Amygdala (tissue), 56 donors: ENCODE data around the gene ELMO1.
"Not testable (repeated sequence)": the region's sequence is repeated elsewhere in the genome, so short reads cannot be mapped to it uniquely, and the experiment has no call there.

Source experiments
- DNase-seq, 56 donors: peaks; one replicate each; lab custom pipeline; 2025; lab: John Stamatoyannopoulos, UW

ELMO1 gene

GRCh38 chr7:37009125-37009675, 439.5 kb downstream of the ELMO1 start:
- no peak for DNase-seq

GRCh38 chr7:37007691-37008090, 441.0 kb downstream of the ELMO1 start:
- no peak for DNase-seq

- peak in 5 of 56 donors; percentile 11 to 36 (median 17) for DNase-seq
Observed at GRCh38 chr7:37007268-37007667, 441.4 kb downstream of the ELMO1 start.

GRCh38 chr7:37006764-37007163, 441.9 kb downstream of the ELMO1 start:
- no peak for DNase-seq

- no peak for DNase-seq
Observed at GRCh38 chr7:37000511-37000910, 448.2 kb downstream of the ELMO1 start.

GRCh38 chr7:36999626-37000485, 448.8 kb downstream of the ELMO1 start:
- no peak for DNase-seq

- no peak for DNase-seq
Observed at GRCh38 chr7:36995776-36996175, 452.9 kb downstream of the ELMO1 start.

GRCh38 chr7:36994456-36995112, 454.1 kb downstream of the ELMO1 start:
- no peak for DNase-seq

GRCh38 chr7:36986948-36987724, 461.5 kb downstream of the ELMO1 start:
- DNase-seq: peak in 50 of 56 donors; percentile 4 to 81 (median 41)

GRCh38 chr7:36986511-36986933, 462.1 kb downstream of the ELMO1 start:
- DNase-seq: peak in 9 of 56 donors; percentile 10 to 36 (median 20)

- peak in 39 of 56 donors; percentile 13 to 80 (median 38) for DNase-seq
Observed at GRCh38 chr7:36985866-36986400, 462.7 kb downstream of the ELMO1 start.

GRCh38 chr7:36985316-36985715, 463.3 kb downstream of the ELMO1 start:
- DNase-seq: peak in 1 of 56 donors; percentile 24

- DNase-seq: no peak
Observed at GRCh38 chr7:36984710-36985312, 463.9 kb downstream of the ELMO1 start.

GRCh38 chr7:36984041-36984521, 464.6 kb downstream of the ELMO1 start:
- peak in 4 of 56 donors; percentile 12 to 44 (median 16) for DNase-seq

- peak in 9 of 56 donors; percentile 12 to 26 (median 21) for DNase-seq
Observed at GRCh38 chr7:36982766-36983165, 465.9 kb downstream of the ELMO1 start.

GRCh38 chr7:36979810-36980248, 468.8 kb downstream of the ELMO1 start:
- peak in 1 of 56 donors; percentile 9 for DNase-seq

GRCh38 chr7:36978461-36978860, 470.2 kb downstream of the ELMO1 start:
- no peak for DNase-seq

- no peak for DNase-seq
Observed at GRCh38 chr7:36977878-36978277, 470.8 kb downstream of the ELMO1 start.

GRCh38 chr7:36973534-36973933, 475.1 kb downstream of the ELMO1 start:
- DNase-seq: not testable (repeated sequence)

GRCh38 chr7:36972140-36972518, 476.5 kb downstream of the ELMO1 start:
- DNase-seq: no peak
